ENCODE results near the gene ZNF497.

The ZNF497 gene

GRCh38 chr19:58386576-58387337 lies 24.2 kb upstream of the ZNF497 start, which contains the start of gene RPS5:
RPS5 (plus strand) TSS chr19:58387269; CDS start chr19:58388138, 869 bp downstream.
- Histone ChIP-seq H3K27me3 (ENCODE audit: control insufficient read depth, insufficient read depth, low read length) (no peaks in the 10 kb centered on the region), H2AFZ (peak within 1 kb of the TSS; percentile 95), H3K9ac (peak within 1 kb of the TSS; percentile 95), H3K79me2 (peaks cover 12% of the 10 kb centered on the region), H3K4me2 (ENCODE audit: low read length) (peak within 1 kb of the TSS; percentile 99), H3K36me3 (ENCODE audit: control insufficient read depth, insufficient read depth, low read length) (no peaks in the 10 kb centered on the region), H3K4me3 (ENCODE audit: low read depth, low read length) (peak within 1 kb of the TSS; percentile 91), H3K9me3 (ENCODE audit: control insufficient read depth, low read length) (no peaks in the 10 kb centered on the region), H3K4me1 (peaks cover 23% of the 10 kb centered on the region), H3K27ac (peak within 1 kb of the TSS; percentile 98)
- TF ChIP-seq CTCF (IDR thresholded peaks at IDR 0.05), result peak; percentile 8

- H3K9me3 ChIP-seq (ENCODE audit: control insufficient read depth, low read length), result no peaks in the 10 kb centered on the region
- peaks cover 23% of the 10 kb centered on the region for H3K4me1 ChIP-seq
- peak overlapping the region; percentile 92 for H3K4me2 ChIP-seq (ENCODE audit: low read length)
- no peaks in the 10 kb centered on the region for H3K27me3 ChIP-seq (ENCODE audit: control insufficient read depth, insufficient read depth, low read length)
- TF ChIP-seq CTCF (IDR thresholded peaks at IDR 0.05), result no peak
- peaks cover 12% of the 10 kb centered on the region for H3K79me2 ChIP-seq
- peak overlapping the region; percentile 98 for H3K27ac ChIP-seq
- H3K36me3 ChIP-seq (ENCODE audit: control insufficient read depth, insufficient read depth, low read length), result no peaks in the 10 kb centered on the region
- peak overlapping the region; percentile 95 for H2AFZ ChIP-seq
- peak overlapping the region; percentile 91 for H3K4me3 ChIP-seq (ENCODE audit: low read depth, low read length)
- peak overlapping the region; percentile 95 for H3K9ac ChIP-seq
Measured at GRCh38 chr19:58385891-58386575, 23.5 kb upstream of the ZNF497 start.

DNA sequence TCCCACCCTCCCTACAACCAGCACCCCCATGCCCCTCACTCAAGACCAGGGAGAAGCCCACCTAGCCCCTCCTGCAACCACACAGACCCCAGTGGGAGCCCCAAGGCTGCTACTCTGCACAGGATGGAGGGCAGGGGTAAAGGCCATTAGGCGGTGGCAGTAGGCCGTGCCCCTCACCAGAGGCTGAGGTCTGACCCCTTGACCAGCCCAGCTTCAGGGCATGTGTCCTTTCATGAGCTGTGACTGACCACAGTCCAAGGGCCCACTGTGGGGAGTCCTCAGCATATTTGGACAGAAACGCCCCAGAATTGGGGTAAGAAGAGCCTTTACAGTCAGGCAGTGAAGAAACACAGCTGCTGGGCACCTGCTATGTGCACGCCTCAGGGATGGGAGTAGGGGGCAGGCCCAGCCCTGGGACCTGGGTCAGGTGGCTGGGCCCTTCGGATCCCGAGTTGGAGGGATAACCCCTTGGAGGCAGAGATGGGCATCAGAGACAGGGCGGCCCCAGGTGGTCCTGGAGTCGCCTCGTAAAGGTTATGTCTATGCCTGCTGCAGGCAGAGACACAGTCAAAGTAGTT lies 22.9 kb upstream of the ZNF497 start:
- Histone ChIP-seq H3K36me3 (ENCODE audit: control insufficient read depth, insufficient read depth, low read length) (no peaks in the 10 kb centered on the region), H3K4me2 (ENCODE audit: low read length) (peak overlapping the region; percentile 92), H3K27ac (peak overlapping the region; percentile 98), H3K9ac (peak overlapping the region; percentile 95), H3K79me2 (peaks cover 12% of the 10 kb centered on the region), H3K27me3 (ENCODE audit: control insufficient read depth, insufficient read depth, low read length) (no peaks in the 10 kb centered on the region), H3K9me3 (ENCODE audit: control insufficient read depth, low read length) (no peaks in the 10 kb centered on the region), H2AFZ (peak overlapping the region; percentile 95), H3K4me3 (ENCODE audit: low read depth, low read length) (peak overlapping the region; percentile 91), H3K4me1 (peaks cover 23% of the 10 kb centered on the region)
- no peak for TF ChIP-seq CTCF (IDR thresholded peaks at IDR 0.05)

- Histone ChIP-seq H3K9ac (no peak overlapping the region), H3K79me2 (peaks cover 12% of the 10 kb centered on the region), H3K9me3 (ENCODE audit: control insufficient read depth, low read length) (no peaks in the 10 kb centered on the region), H3K4me2 (ENCODE audit: low read length) (no peak overlapping the region), H3K4me3 (ENCODE audit: low read depth, low read length) (no peak overlapping the region), H3K27me3 (ENCODE audit: control insufficient read depth, insufficient read depth, low read length) (no peaks in the 10 kb centered on the region), H3K27ac (no peak overlapping the region), H3K4me1 (peaks cover 27% of the 10 kb centered on the region), H3K36me3 (ENCODE audit: control insufficient read depth, insufficient read depth, low read length) (no peaks in the 10 kb centered on the region), H2AFZ (no peak overlapping the region)
- no peak for TF ChIP-seq CTCF (IDR thresholded peaks at IDR 0.05)
Measured at GRCh38 chr19:58382997-58383603, 20.5 kb upstream of the ZNF497 start.
